NCI-H524 treated with DMSO at 0.1 percent for 48 hours (cell line): ENCODE results near the gene ST3GAL2.

Source experiments
- DNase-seq: peaks from one replicate; lab custom pipeline; 2025; lab: John Stamatoyannopoulos, UW

Gene ST3GAL2

DNA sequence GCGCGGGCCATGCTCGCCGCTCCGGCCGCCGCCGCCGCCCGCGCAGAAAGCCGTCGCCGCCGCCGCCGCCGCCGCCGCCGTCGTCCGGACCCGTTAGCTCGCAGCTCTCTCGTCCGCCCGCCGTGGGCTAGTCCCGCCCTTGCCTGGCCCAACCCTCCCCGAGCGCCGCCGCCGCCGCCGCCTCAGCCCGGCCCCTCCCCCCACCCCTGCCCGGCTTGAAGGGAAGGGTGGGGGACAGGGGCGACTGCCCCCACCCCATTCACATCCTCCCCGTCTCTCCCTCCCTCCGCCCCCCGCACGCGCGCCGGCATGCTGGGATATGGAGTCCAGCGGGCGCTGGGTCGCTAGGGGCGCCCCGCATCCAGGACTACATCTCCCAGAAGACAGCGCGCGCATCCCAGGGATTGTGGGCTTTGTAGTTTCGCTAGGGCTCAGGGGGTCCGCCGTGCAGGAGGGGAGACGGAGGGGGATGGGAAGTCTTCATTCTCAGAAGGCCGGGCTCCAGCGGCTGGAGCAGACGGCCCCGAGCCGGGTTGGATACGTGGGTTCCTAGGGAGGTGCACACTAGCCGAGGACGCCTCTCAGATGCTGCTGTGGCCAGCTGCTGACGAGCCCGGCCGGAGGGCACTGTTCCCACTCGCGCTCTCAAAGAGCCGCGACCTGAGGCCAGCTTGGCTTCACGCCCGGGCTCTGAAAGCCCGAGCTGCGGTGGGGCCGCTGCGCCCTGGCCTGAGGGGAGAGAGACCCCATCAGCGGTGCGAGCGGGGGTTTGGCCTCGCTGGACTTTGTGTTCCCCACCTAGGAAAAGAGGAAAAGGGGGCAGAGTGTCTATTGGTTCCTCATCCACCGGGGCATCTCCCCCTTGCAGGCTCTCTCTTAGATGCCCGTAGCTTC is at the start of gene ST3GAL2:
Gene ST3GAL2, minus strand, starts transcription at position 132 of the 894 bp plus-strand sequence. CDS start 40,570 bp downstream, outside the sequence.
- DNase-seq = peak; percentile 89

- DNase-seq = no peak
Measured at GRCh38 chr16:70484867-70485266, 46.0 kb upstream of the ST3GAL2 start.

DNA sequence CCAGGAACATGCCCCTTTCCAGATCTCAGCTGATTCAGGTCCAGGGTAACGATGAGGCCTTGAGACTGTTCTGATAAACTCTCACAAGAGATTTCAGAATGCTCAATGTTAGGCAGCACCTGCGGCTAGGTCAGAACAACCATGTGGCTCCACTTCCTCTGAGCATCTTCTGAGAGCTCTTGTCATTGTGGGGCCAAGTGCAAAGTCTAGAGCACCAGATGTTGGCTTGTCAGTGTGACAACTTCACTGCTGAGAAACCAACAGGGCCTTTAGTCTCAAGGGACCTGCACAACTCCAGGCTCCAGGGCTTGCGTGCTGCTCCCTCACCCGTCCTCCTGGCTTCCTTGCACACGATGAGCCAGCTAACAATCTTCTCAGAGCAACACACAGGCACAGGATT is 44.5 kb upstream of the ST3GAL2 start:
- peak; percentile 89 for DNase-seq

GRCh38 chr16:70482624-70483023 is 43.7 kb upstream of the ST3GAL2 start:
- DNase-seq = no peak

DNA sequence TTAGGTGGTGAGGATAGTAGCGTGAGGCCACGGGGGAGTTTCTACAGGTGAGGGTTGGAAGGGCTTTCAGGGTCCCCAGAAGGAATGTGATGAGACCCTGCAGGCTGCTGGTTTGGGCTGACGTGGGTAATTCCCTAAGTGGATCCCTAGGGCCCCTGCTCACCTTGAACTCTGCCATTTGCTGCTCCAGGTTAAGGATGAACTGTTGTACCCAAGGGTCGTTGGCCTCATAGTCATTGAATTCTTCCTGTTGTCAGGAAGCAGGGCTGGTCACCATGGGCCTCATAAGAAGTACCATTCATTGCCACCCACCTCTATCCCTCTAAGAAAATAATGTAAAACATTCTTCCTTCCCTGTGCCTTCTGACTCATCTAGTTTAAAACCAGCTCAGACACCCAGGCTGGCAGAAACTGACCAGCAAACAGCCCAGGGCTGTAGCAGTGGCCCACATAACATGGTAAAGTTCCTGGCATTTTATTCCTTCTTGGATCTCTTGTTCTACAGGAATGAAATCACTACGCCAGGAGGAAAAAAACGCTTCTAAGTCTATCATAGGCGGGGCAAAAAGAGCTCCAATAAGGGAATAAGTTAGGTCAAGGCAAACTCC is 43.1 kb upstream of the ST3GAL2 start:
- DNase-seq = no peak

- peak; percentile 45 for DNase-seq
Measured at GRCh38 chr16:70480127-70481105, 41.5 kb upstream of the ST3GAL2 start.

GRCh38 chr16:70478912-70479341 is 40.0 kb upstream of the ST3GAL2 start:
- no peak for DNase-seq

- no peak for DNase-seq
Measured at GRCh38 chr16:70478169-70478568, 39.3 kb upstream of the ST3GAL2 start.

DNA sequence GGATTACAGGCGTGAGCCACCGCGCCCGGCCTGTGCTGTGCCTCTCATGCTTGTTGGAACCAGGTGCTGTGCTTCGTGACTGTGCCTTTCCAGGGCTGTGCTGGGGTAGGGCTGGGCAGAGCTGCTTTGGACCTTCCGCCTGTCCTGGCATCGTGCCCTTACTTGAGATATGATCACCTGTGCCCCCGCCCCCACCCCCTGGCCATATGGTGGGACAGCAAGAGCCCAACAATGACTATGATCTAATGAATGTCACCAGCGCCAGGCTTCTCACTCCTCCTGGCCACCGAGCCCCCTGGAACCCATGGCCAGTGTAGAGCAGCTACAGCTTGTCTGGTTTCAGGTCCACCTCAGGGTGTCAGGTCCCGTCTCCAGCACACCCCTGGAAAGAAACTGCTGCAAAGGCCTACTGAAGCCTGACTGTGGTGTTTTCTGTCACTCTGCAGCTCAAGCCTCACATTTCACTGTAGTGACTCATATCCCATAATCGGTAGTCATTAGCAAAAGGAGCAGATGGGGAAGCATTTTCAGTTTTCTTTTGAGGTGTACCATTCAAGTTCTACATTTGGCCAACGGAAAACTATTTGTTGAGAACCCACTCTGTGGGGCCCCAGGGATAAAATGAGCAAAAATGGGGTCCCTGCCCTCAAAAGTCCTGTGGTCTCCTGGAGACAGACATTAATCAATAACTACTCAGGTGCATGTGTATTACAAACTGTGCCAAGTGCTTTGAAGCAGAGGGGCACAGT is 37.5 kb upstream of the ST3GAL2 start:
- DNase-seq = peak; percentile 85

- no peak for DNase-seq
Measured at GRCh38 chr16:70475054-70475871, 36.4 kb upstream of the ST3GAL2 start.

- DNase-seq = no peak
Measured at GRCh38 chr16:70474320-70475053, 35.6 kb upstream of the ST3GAL2 start.

GRCh38 chr16:70473446-70474319 is 34.8 kb upstream of the ST3GAL2 start:
- DNase-seq = no peak

DNA sequence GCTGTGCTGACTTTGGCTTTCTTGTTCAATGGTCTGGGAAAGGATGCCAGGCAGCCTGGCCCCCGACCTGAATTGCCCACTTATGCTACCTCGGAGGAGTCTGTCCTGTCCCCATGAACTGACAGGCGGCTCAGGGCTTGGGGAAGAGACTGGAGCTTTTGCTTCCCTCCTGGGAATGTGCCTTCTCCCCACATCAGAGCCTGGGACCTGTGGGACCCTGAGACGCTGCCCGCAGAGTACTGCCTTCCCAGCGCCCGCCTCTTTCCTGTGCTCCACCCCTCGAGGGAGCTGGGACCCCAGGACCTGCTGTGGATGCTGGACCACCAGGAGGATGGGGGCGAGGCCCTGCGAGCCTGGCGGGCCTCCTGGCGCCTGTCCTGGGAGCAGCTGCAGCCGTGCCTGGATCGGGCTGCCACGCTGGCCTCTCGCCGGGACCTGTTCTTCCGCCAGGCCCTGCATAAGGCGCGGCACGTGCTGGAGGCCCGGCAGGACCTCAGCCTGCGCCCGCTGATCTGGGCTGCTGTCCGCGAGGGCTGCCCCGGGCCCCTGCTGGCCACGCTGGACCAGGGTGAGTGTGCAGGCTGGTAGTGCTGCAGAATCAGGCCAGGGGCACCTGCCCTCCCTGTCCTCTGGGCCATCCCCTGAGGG is 34.0 kb upstream of the ST3GAL2 start:
- DNase-seq = no peak

GRCh38 chr16:70470927-70471341 is 32.0 kb upstream of the ST3GAL2 start:
- DNase-seq = no peak

- no peak for DNase-seq
Measured at GRCh38 chr16:70470141-70470926, 31.4 kb upstream of the ST3GAL2 start.

GRCh38 chr16:70468776-70469525 is 30.1 kb upstream of the ST3GAL2 start:
- DNase-seq = no peak

DNA sequence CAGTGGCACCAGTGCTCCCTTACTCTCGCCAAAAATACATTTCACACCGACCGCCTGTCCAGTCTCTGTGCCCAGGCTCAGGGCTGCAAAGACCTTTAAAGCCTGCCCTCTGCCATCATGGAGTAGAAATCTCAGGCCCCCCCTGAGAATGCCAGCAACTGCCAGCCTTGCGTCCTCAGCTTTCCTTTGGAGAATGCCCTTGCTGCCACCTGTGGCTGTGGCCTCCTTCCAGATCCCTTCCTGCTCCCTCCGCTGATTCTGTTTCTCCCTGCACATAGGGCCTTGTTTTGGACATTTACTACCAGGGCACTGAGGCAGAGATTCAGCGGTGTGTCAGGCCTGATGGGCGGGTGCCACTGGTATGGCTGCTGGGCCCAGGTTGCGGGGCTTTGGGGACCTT is 28.7 kb upstream of the ST3GAL2 start:
- DNase-seq = no peak
